B cell (primary cell): Measurements from ENCODE around the gene PKNOX2. TPM values are rescaled to one million over a fixed set of nuclear protein-coding genes. Genes with fewer than 3 reads are reported as not detected.

Experiments
- ATAC-seq: fragments of 200-7000 bp; cut with Tn5 transposase; one replicate; pipeline ENCODE4 v1.10.0; 2021; ENCODE audit warnings: low read depth, mild to moderate bottlenecking, moderate number of reproducible peaks, moderate library complexity
- CTCF ChIA-PET: fragments of 350-600 bp; sonication (Branson Sonifier 250); formaldehyde crosslinking; loops from one replicate; lab custom pipeline; 2021; ENCODE audit warnings: antibody characterized with exemption, inconsistent platforms; lab: Charles Lee
- POLR2A ChIA-PET: fragments of 350-600 bp; sonication (Branson Sonifier 250); formaldehyde crosslinking; loops from one replicate; lab custom pipeline; 2021; ENCODE audit warnings: antibody characterized with exemption; lab: Charles Lee
- DNase-seq: peaks from one replicate; pipeline ENCODE4 v3.0.0; 2013
- H2AFZ ChIP-seq: 2 replicates; pipeline ENCODE4 v1.6.1; 2012; ENCODE audit warnings: mild to moderate bottlenecking, low read depth, low read length; ENCODE audit not compliant: insufficient read depth, poor library complexity, severe bottlenecking
- H3K27ac ChIP-seq, 2 donors: 1 replicate in 1 of 2; 2 replicates in 1 of 2; pipeline ENCODE4 v1.5.1; 2012 to 2013; ENCODE audit warnings: low read length in 2 of 2, mild to moderate bottlenecking in 2 of 2, moderate library complexity in 1 of 2
- H3K27me3 ChIP-seq, 4 experiments: fragments of 200-600 bp in 1 of 4; sonication (generic) in 1 of 4; replicated peaks in 1 of 4; 1 replicate in 2 of 4; 2 replicates in 2 of 4; pipeline versions ENCODE4 v1.6.1 to v1.7.0; 2013 to 2016; ENCODE audit warnings: low read length in 3 of 4, mild to moderate bottlenecking in 2 of 4, mixed read lengths in 1 of 4, moderate library complexity in 1 of 4; ENCODE audit not compliant: insufficient read depth in 4 of 4, control insufficient read depth in 3 of 4; ENCODE audit errors: control extremely low read depth in 1 of 4
- H3K36me3 ChIP-seq, 2 experiments: replicated peaks in 1 of 2; 1 replicate in 1 of 2; 2 replicates in 1 of 2; pipeline versions ENCODE4 v1.6.1 to v1.7.1; 2013; ENCODE audit warnings: low read length in 1 of 2; ENCODE audit not compliant: insufficient read depth in 2 of 2, control insufficient read depth in 1 of 2; ENCODE audit errors: control extremely low read depth in 1 of 2, extremely low read depth in 1 of 2
- H3K4me1 ChIP-seq, 2 donors: fragments of 200-600 bp in 1 of 2; sonication (generic) in 1 of 2; 1 replicate in 1 of 2; 2 replicates in 1 of 2; pipeline versions ENCODE4 v1.5.1 to v1.6.1; 2013 to 2017; ENCODE audit warnings: low read length in 2 of 2; ENCODE audit not compliant: control insufficient read depth in 2 of 2, insufficient read depth in 2 of 2
- H3K4me2 ChIP-seq: replicated peaks from 2 replicates; pipeline ENCODE3; 2012; ENCODE audit warnings: mild to moderate bottlenecking, low read depth, low read length; ENCODE audit not compliant: poor library complexity, severe bottlenecking
- H3K4me3 ChIP-seq, 5 experiments: fragments of 200-600 bp in 1 of 5; sonication (generic) in 1 of 5; 1 replicate in 3 of 5; 2 replicates in 2 of 5; pipeline versions ENCODE4 v1.5.1 to v1.7.0; 2011 to 2016; ENCODE audit warnings: low read length in 4 of 5, mild to moderate bottlenecking in 4 of 5, low read depth in 2 of 5, control low read depth in 1 of 5, moderate library complexity in 1 of 5; ENCODE audit not compliant: insufficient read depth in 1 of 5; ENCODE audit errors: control extremely low read depth in 1 of 5, extremely low read depth in 1 of 5
- H3K79me2 ChIP-seq: fragments of 200-600 bp; sonication (generic); one replicate; pipeline ENCODE4 v1.6.0; 2016; ENCODE audit warnings: low read length; ENCODE audit not compliant: control insufficient read depth, insufficient read depth
- H3K9ac ChIP-seq: fragments of 200-600 bp; sonication (generic); 2 replicates; pipeline ENCODE4 v1.6.1; 2017; ENCODE audit warnings: mild to moderate bottlenecking, low read length, moderate library complexity
- H3K9me3 ChIP-seq, 3 donors: one replicate each; pipeline versions ENCODE4 v1.6.1 to v1.7.1; 2013; ENCODE audit warnings: low read length in 2 of 3; ENCODE audit not compliant: control insufficient read depth in 2 of 3, insufficient read depth in 1 of 3; ENCODE audit errors: control extremely low read depth in 1 of 3
- H4K20me1 ChIP-seq: 2 replicates; pipeline ENCODE4 v1.6.0; 2012; ENCODE audit warnings: mild to moderate bottlenecking, low read length; ENCODE audit not compliant: insufficient read depth, control insufficient read depth, poor library complexity, severe bottlenecking
- H3K27ac Mint-ChIP-seq: one replicate; pipeline ENCODE4 v1.8.0; 2021; ENCODE audit warnings: mixed read lengths
- H3K27me3 Mint-ChIP-seq: one replicate; pipeline ENCODE4 v1.8.0; 2021; ENCODE audit warnings: mixed read lengths
- H3K4me1 Mint-ChIP-seq: one replicate; pipeline ENCODE4 v1.8.0; 2021; ENCODE audit warnings: mixed read lengths
- H3K4me3 Mint-ChIP-seq: one replicate; pipeline ENCODE4 v1.8.0; 2021; ENCODE audit warnings: mixed read lengths
- H3K9me3 Mint-ChIP-seq: one replicate; pipeline ENCODE4 v1.8.0; 2022; ENCODE audit warnings: mixed read lengths; ENCODE audit not compliant: insufficient read depth
- CTCF ChIP-seq: fragments of 200-600 bp; IDR thresholded peaks from one replicate; pipeline ENCODE4 v1.8.0; 2022; ENCODE audit warnings: antibody characterized with exemption, mild to moderate bottlenecking
- EZH2 ChIP-seq: IDR thresholded peaks from 2 replicates; pipeline ENCODE4 v1.6.1; 2012; ENCODE audit warnings: borderline replicate concordance, low read depth, mild to moderate bottlenecking, moderate library complexity, low read length; ENCODE audit not compliant: insufficient read depth, poor library complexity, severe bottlenecking
- WGBS: methylation state at CpG from one replicate; pipeline ENCODE4 v1.1.5; 2013; ENCODE audit warnings: missing lambda C conversion rate; ENCODE audit not compliant: insufficient coverage; 5-methylcytosine and 5-hydroxymethylcytosine counted together
- intact Hi-C: fragments of 100-400 bp; cut with micrococcal nuclease; formaldehyde crosslinking; loops from one replicate; pipeline ENCODE4 v1.10.0; 2022
- polyA plus RNA-seq: library from polyadenylated mRNA; depleted of rRNA; stranded (reverse); fragments of >200 nt; gene quantifications from 2 replicates; pipeline ENCODE4 v1.2.3, GENCODE V29; 2012
- total RNA-seq, 2 donors: library from RNA; stranded (reverse); fragments of 120-200 nt in 1 of 2; gene quantifications; 1 replicate in 1 of 2; 2 replicates in 1 of 2; pipeline versions ENCODE4 v1.2.3 to v1.2.4, GENCODE V29; 2013 to 2022

Gene PKNOX2
- total and polyA plus RNA-seq, 2 donors (not counting 1 experiment from before 2014, with no cell fraction given), result not detected

GRCh38 chr11:125408311-125408711 lies 243.8 kb downstream of the PKNOX2 start:
- 64% methylated on average over 6 of the region's 12 CpGs for WGBS
- ChIA-PET POLR2A (no interaction called here), CTCF (no interaction called here)
- peaks cover 54% of the 10 kb centered on the region for H3K27me3 Mint-ChIP-seq
- no peak overlapping the region for H2AFZ ChIP-seq
- H3K9ac ChIP-seq, result no peak overlapping the region
- no peak for DNase-seq
- peaks cover 0 to 28% (median 6%) of the 10 kb centered on the region in 4 experiments for H3K27me3 ChIP-seq
- H3K27ac ChIP-seq, result no peak overlapping the region
- no peak for ATAC-seq
- peaks cover 2% of the 10 kb centered on the region for H3K4me1 Mint-ChIP-seq
- H3K9me3 Mint-ChIP-seq, result no peaks in the 10 kb centered on the region
- H3K79me2 ChIP-seq, result no peaks in the 10 kb centered on the region
- TF ChIP-seq EZH2 (no peak), CTCF (no peak)
- H3K4me3 Mint-ChIP-seq, result no peak overlapping the region
- H3K4me2 ChIP-seq, result no peak overlapping the region
- no peak overlapping the region for H3K4me3 ChIP-seq
- H3K27ac Mint-ChIP-seq, result no peak overlapping the region
- H4K20me1 ChIP-seq, result no peaks in the 10 kb centered on the region
- intact Hi-C loops, result no loop called here
- peaks cover 5 to 7% of the 10 kb centered on the region in 2 donors for H3K4me1 ChIP-seq
- H3K36me3 ChIP-seq, result no peaks in the 10 kb centered on the region
- no peaks in the 10 kb centered on the region for H3K9me3 ChIP-seq

- CTCF ChIA-PET, result no interaction called here
- DNase-seq (no peak), ATAC-seq (no peak)
- intact Hi-C loops, result no loop called here
- no peak overlapping the region for H3K4me3 ChIP-seq
- H3K9ac ChIP-seq, result no peak overlapping the region
- peaks cover 0 to 19% (median 5%) of the 10 kb centered on the region in 4 experiments for H3K27me3 ChIP-seq
- 38% methylated on average over 10 of the region's 12 CpGs for WGBS
- peaks cover 2 to 3% of the 10 kb centered on the region in 2 donors for H3K4me1 ChIP-seq
- POLR2A ChIA-PET, result no interaction called here
- Mint-ChIP-seq H3K27ac (no peak overlapping the region), H3K27me3 (peaks cover 41% of the 10 kb centered on the region), H3K4me1 (no peaks in the 10 kb centered on the region), H3K4me3 (no peak overlapping the region), H3K9me3 (no peaks in the 10 kb centered on the region)
- H4K20me1 ChIP-seq, result no peaks in the 10 kb centered on the region
- TF ChIP-seq EZH2 (no peak), CTCF (no peak)
- no peaks in the 10 kb centered on the region for H3K36me3 ChIP-seq
- no peaks in the 10 kb centered on the region for H3K79me2 ChIP-seq
- H3K9me3 ChIP-seq, result no peaks in the 10 kb centered on the region
- no peak overlapping the region for H3K27ac ChIP-seq
- no peak overlapping the region for H2AFZ ChIP-seq
- H3K4me2 ChIP-seq, result no peak overlapping the region
Measured at GRCh38 chr11:125410091-125410490, 245.5 kb downstream of the PKNOX2 start.
